ENCODE measurements around the gene ZFR2. TPM values are rescaled to one million over a fixed set of nuclear protein-coding genes. Genes with fewer than 3 reads are reported as not detected.

The ZFR2 gene
- total RNA-seq, 1 donor from 2014 or later = not detected

- Mint-ChIP-seq H3K27me3 (ENCODE audit: unreplicated experiment) (peaks cover 28% of the 10 kb centered on the region), H3K9me3 (ENCODE audit: unreplicated experiment) (no peaks in the 10 kb centered on the region)
- DNase-seq (ENCODE audit: extremely low spot score, unreplicated experiment) = no peak
These were observed 24.2 kb downstream of the ZFR2 start for GRCh38 chr19:3844596-3844995.

GRCh38 chr19:3842948-3843347, 25.9 kb downstream of the ZFR2 start:
- H3K27ac Mint-ChIP-seq (ENCODE audit: unreplicated experiment) = no peak overlapping the region
- no peak overlapping the region for H3K4me3 Mint-ChIP-seq (ENCODE audit: unreplicated experiment)
- no peak for DNase-seq (ENCODE audit: extremely low spot score, unreplicated experiment)
- H3K4me1 Mint-ChIP-seq (ENCODE audit: unreplicated experiment) = no peaks in the 10 kb centered on the region
- no peaks in the 10 kb centered on the region for H3K9me3 Mint-ChIP-seq (ENCODE audit: unreplicated experiment)
- H3K36me3 Mint-ChIP-seq (ENCODE audit: unreplicated experiment) = no peaks in the 10 kb centered on the region
- TF ChIP-seq, protein P1, sequence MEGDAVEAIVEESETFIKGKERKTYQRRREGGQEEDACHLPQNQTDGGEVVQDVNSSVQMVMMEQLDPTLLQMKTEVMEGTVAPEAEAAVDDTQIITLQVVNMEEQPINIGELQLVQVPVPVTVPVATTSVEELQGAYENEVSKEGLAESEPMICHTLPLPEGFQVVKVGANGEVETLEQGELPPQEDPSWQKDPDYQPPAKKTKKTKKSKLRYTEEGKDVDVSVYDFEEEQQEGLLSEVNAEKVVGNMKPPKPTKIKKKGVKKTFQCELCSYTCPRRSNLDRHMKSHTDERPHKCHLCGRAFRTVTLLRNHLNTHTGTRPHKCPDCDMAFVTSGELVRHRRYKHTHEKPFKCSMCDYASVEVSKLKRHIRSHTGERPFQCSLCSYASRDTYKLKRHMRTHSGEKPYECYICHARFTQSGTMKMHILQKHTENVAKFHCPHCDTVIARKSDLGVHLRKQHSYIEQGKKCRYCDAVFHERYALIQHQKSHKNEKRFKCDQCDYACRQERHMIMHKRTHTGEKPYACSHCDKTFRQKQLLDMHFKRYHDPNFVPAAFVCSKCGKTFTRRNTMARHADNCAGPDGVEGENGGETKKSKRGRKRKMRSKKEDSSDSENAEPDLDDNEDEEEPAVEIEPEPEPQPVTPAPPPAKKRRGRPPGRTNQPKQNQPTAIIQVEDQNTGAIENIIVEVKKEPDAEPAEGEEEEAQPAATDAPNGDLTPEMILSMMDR (IDR thresholded peaks at IDR 0.05) = no peak
- peaks cover 40% of the 10 kb centered on the region for H3K27me3 Mint-ChIP-seq (ENCODE audit: unreplicated experiment)

More at GRCh38 chr19:3844596-3844995, 24.2 kb downstream of the ZFR2 start:
- Mint-ChIP-seq H3K4me3 (ENCODE audit: unreplicated experiment) (no peak overlapping the region), H3K4me1 (ENCODE audit: unreplicated experiment) (no peaks in the 10 kb centered on the region), H3K36me3 (ENCODE audit: unreplicated experiment) (no peaks in the 10 kb centered on the region), H3K27ac (ENCODE audit: unreplicated experiment) (no peak overlapping the region)
- TF ChIP-seq, protein P1 (IDR thresholded peaks at IDR 0.05) = no peak

DNA sequence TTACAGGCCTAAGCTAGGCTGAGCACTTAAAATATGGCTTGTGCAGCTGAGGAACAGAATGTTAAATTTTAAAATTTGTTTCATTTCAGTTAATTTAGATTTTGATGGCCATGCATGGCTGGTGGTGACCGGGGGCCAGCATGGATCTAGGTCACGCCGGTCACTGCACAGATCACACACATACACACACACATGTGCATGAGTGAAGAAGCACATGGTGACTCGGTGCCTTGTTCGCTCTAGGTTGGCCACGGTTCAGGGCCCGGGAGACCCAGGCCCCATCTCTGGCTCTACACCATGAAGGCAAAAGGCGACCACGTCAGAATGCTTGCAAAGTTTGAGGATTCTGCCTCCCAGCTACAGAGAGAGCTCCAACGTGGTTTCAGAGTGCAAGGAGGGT, 28.0 kb downstream of the ZFR2 start:
- Mint-ChIP-seq H3K27me3 (ENCODE audit: unreplicated experiment) (peaks cover 29% of the 10 kb centered on the region), H3K27ac (ENCODE audit: unreplicated experiment) (no peak overlapping the region), H3K4me1 (ENCODE audit: unreplicated experiment) (no peaks in the 10 kb centered on the region), H3K9me3 (ENCODE audit: unreplicated experiment) (no peaks in the 10 kb centered on the region), H3K4me3 (ENCODE audit: unreplicated experiment) (no peak overlapping the region), H3K36me3 (ENCODE audit: unreplicated experiment) (no peaks in the 10 kb centered on the region)
- TF ChIP-seq, protein P1 (IDR thresholded peaks at IDR 0.05) = no peak
- DNase-seq (ENCODE audit: extremely low spot score, unreplicated experiment) = no peak

- H3K27me3 Mint-ChIP-seq (ENCODE audit: unreplicated experiment) = peaks cover 29% of the 10 kb centered on the region
- no peaks in the 10 kb centered on the region for H3K4me1 Mint-ChIP-seq (ENCODE audit: unreplicated experiment)
- no peak overlapping the region for H3K4me3 Mint-ChIP-seq (ENCODE audit: unreplicated experiment)
- no peaks in the 10 kb centered on the region for H3K36me3 Mint-ChIP-seq (ENCODE audit: unreplicated experiment)
- TF ChIP-seq, protein P1 (IDR thresholded peaks at IDR 0.05) = no peak
- H3K27ac Mint-ChIP-seq (ENCODE audit: unreplicated experiment) = no peak overlapping the region
- H3K9me3 Mint-ChIP-seq (ENCODE audit: unreplicated experiment) = no peaks in the 10 kb centered on the region
- no peak for DNase-seq (ENCODE audit: extremely low spot score, unreplicated experiment)
These were observed 28.9 kb downstream of the ZFR2 start for GRCh38 chr19:3839941-3840340.

DNA sequence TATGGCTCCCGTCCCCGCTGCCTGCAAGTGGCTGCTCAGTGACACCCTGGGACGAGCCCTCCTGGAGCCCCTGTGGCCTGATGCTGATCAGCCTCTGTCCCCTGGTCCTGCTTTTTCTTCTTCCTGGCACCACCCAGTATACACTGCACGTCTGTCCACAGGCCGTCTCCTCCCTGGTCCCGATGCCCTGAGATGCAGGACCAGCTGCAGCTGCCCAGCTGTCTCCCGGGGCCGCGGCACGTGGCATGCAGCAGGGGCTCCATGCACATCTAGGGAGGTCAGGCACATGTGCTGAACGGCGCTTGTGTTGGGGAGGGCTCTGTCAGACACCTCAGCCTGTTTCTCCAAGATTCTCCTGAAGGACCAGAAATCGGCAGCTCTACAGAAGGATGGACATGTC, 30.2 kb downstream of the ZFR2 start:
- no peaks in the 10 kb centered on the region for H3K9me3 Mint-ChIP-seq (ENCODE audit: unreplicated experiment)
- no peak for DNase-seq (ENCODE audit: extremely low spot score, unreplicated experiment)
- H3K4me3 Mint-ChIP-seq (ENCODE audit: unreplicated experiment) = no peak overlapping the region
- no peaks in the 10 kb centered on the region for H3K36me3 Mint-ChIP-seq (ENCODE audit: unreplicated experiment)
- no peak overlapping the region for H3K27ac Mint-ChIP-seq (ENCODE audit: unreplicated experiment)
- H3K4me1 Mint-ChIP-seq (ENCODE audit: unreplicated experiment) = no peaks in the 10 kb centered on the region
- peaks cover 32% of the 10 kb centered on the region for H3K27me3 Mint-ChIP-seq (ENCODE audit: unreplicated experiment)
- TF ChIP-seq, protein P1 (IDR thresholded peaks at IDR 0.05) = no peak

All from osteocyte (in vitro differentiated cells).